Smooth muscle cell (in vitro differentiated cells): ENCODE data around the gene COX10. TPM values are rescaled to one million over a fixed set of nuclear protein-coding genes. Genes with fewer than 3 reads are reported as not detected.

Experiments used
- DNase-seq: peaks from one replicate; lab custom pipeline; 2025; ENCODE audit not compliant: unreplicated experiment; lab: John Stamatoyannopoulos, UW
- H2AFZ ChIP-seq: fragments of 200-600 bp; sonication (generic); 2 replicates; pipeline ENCODE4 v1.6.0; 2016; ENCODE audit warnings: antibody characterized with exemption, low read depth, mild to moderate bottlenecking
- H3F3A ChIP-seq: fragments of 200-600 bp; sonication (generic); 2 replicates; pipeline ENCODE4 v1.6.0; 2017; ENCODE audit warnings: antibody characterized with exemption, low read depth
- H3K27ac ChIP-seq: fragments of 200-600 bp; sonication (generic); 2 replicates; pipeline ENCODE4 v1.5.1; 2016; ENCODE audit warnings: low read depth, mild to moderate bottlenecking
- H3K27me3 ChIP-seq: fragments of 200-600 bp; sonication (generic); 2 replicates; pipeline ENCODE4 v1.6.1; 2016; ENCODE audit warnings: low read depth, mild to moderate bottlenecking
- H3K36me3 ChIP-seq: fragments of 200-600 bp; sonication (generic); 2 replicates; pipeline ENCODE4 v1.5.1; 2016; ENCODE audit warnings: low read depth
- H3K4me1 ChIP-seq: fragments of 200-600 bp; sonication (generic); 2 replicates; pipeline ENCODE4 v1.5.1; 2016; ENCODE audit warnings: low read depth
- H3K4me2 ChIP-seq: fragments of 200-600 bp; sonication (generic); 2 replicates; pipeline ENCODE4 v1.6.0; 2016; ENCODE audit warnings: mild to moderate bottlenecking
- H3K4me3 ChIP-seq: fragments of 200-600 bp; sonication (generic); 2 replicates; pipeline ENCODE4 v1.5.1; 2016; ENCODE audit warnings: mild to moderate bottlenecking
- H3K79me2 ChIP-seq: fragments of 200-600 bp; sonication (generic); 2 replicates; pipeline ENCODE4 v1.6.0; 2016; ENCODE audit warnings: low read depth, mild to moderate bottlenecking
- H3K9ac ChIP-seq: fragments of 200-600 bp; sonication (generic); 2 replicates; pipeline ENCODE4 v1.6.0; 2016; ENCODE audit warnings: low read depth
- H3K9me3 ChIP-seq: fragments of 200-600 bp; sonication (generic); replicated peaks from 2 replicates; pipeline ENCODE4 v1.5.1; 2016; ENCODE audit warnings: low read depth
- H4K20me1 ChIP-seq: fragments of 200-600 bp; sonication (generic); 2 replicates; pipeline ENCODE4 v1.6.0; 2016; ENCODE audit warnings: low read depth
- CTCF ChIP-seq: fragments of 200-600 bp; sonication (generic); IDR thresholded peaks from 2 replicates; pipeline ENCODE4 v1.5.1; 2017; ENCODE audit warnings: borderline replicate concordance, mild to moderate bottlenecking, antibody characterized with exemption; ENCODE audit not compliant: insufficient read depth, poor library complexity, severe bottlenecking
- WGBS: methylation state at CpG from one replicate; pipeline ENCODE4 v1.1.7; 2016; ENCODE audit warnings: low lambda C conversion rate; 5-methylcytosine and 5-hydroxymethylcytosine counted together
- polyA plus RNA-seq: library from polyadenylated mRNA; unstranded; fragments of >200 nt; fragmentation: Nextera tagmentation; extraction: Ambion mirVana; gene quantifications from 2 replicates; pipeline ENCODE4 v1.2.1, GENCODE V29; 2016
- total RNA-seq: library from RNA; depleted of rRNA; stranded (reverse); fragments of >200 nt; gene quantifications from 2 replicates; pipeline ENCODE4 v1.2.3, GENCODE V29; 2014

The COX10 gene
- total and polyA plus RNA-seq, 2 experiments from 2014 or later: 15.1 to 18.4 TPM

- Histone ChIP-seq H3F3A (no peaks in the 10 kb centered on the region), H3K36me3 (no peaks in the 10 kb centered on the region), H3K79me2 (no peaks in the 10 kb centered on the region), H3K27me3 (no peaks in the 10 kb centered on the region), H3K9me3 (no peaks in the 10 kb centered on the region), H2AFZ (no peak overlapping the region), H3K4me3 (no peak overlapping the region), H4K20me1 (peaks cover 11% of the 10 kb centered on the region), H3K27ac (no peak overlapping the region), H3K4me2 (no peak overlapping the region), H3K4me1 (no peaks in the 10 kb centered on the region), H3K9ac (no peak overlapping the region)
- no peak for DNase-seq
- WGBS: 78% methylated on average over 2 of the region's 2 CpGs
- TF ChIP-seq CTCF: no peak
These were observed 81.3 kb downstream of the COX10 start for GRCh38 chr17:14150619-14151018.

GRCh38 chr17:14152721-14153120 is 83.4 kb downstream of the COX10 start:
- Histone ChIP-seq H3K4me2 (no peak overlapping the region), H3K4me3 (no peak overlapping the region), H3K27ac (no peak overlapping the region), H2AFZ (no peak overlapping the region), H3K9me3 (no peaks in the 10 kb centered on the region), H3K27me3 (no peaks in the 10 kb centered on the region), H3K4me1 (peaks cover 4% of the 10 kb centered on the region), H3F3A (no peaks in the 10 kb centered on the region), H3K36me3 (no peaks in the 10 kb centered on the region), H3K9ac (no peak overlapping the region), H4K20me1 (peaks cover 11% of the 10 kb centered on the region), H3K79me2 (no peaks in the 10 kb centered on the region)
- 78% methylated on average over 4 of the region's 4 CpGs for WGBS
- DNase-seq: no peak
- TF ChIP-seq CTCF: no peak

- DNase-seq: no peak
- Histone ChIP-seq H3K27me3 (no peaks in the 10 kb centered on the region), H3K9me3 (no peaks in the 10 kb centered on the region), H3F3A (no peaks in the 10 kb centered on the region), H3K9ac (no peak overlapping the region), H3K27ac (no peak overlapping the region), H2AFZ (no peak overlapping the region), H3K4me1 (peaks cover 4% of the 10 kb centered on the region), H4K20me1 (peaks cover 11% of the 10 kb centered on the region), H3K4me3 (no peak overlapping the region), H3K79me2 (no peaks in the 10 kb centered on the region), H3K36me3 (no peaks in the 10 kb centered on the region), H3K4me2 (no peak overlapping the region)
- TF ChIP-seq CTCF: no peak
- 96% methylated on average over 1 of the region's 1 CpG for WGBS
These were observed 84.1 kb downstream of the COX10 start for GRCh38 chr17:14153374-14153773.

- no peaks in the 10 kb centered on the region for H3K27me3 ChIP-seq
- no peak overlapping the region for H2AFZ ChIP-seq
- no peaks in the 10 kb centered on the region for H3F3A ChIP-seq
- no peak overlapping the region for H3K4me3 ChIP-seq
- H3K4me1 ChIP-seq: peaks cover 4% of the 10 kb centered on the region
- H3K9me3 ChIP-seq: no peaks in the 10 kb centered on the region
- no peaks in the 10 kb centered on the region for H4K20me1 ChIP-seq
- WGBS: 11% methylated on average over 4 of the region's 4 CpGs
- H3K79me2 ChIP-seq: no peaks in the 10 kb centered on the region
- peak overlapping the region; percentile 34 for H3K4me2 ChIP-seq
- H3K36me3 ChIP-seq: no peaks in the 10 kb centered on the region
- no peak for TF ChIP-seq CTCF
- DNase-seq: no peak
- H3K27ac ChIP-seq: peak overlapping the region; percentile 48
- H3K9ac ChIP-seq: no peak overlapping the region
These were observed 87.4 kb downstream of the COX10 start for GRCh38 chr17:14156689-14157088.
